ENCODE data around the gene C2orf74.
"Not testable (repeated sequence)": the region's sequence is repeated elsewhere in the genome, so short reads cannot be mapped to it uniquely, and the experiment has no call there.

C2orf74 gene

DNA sequence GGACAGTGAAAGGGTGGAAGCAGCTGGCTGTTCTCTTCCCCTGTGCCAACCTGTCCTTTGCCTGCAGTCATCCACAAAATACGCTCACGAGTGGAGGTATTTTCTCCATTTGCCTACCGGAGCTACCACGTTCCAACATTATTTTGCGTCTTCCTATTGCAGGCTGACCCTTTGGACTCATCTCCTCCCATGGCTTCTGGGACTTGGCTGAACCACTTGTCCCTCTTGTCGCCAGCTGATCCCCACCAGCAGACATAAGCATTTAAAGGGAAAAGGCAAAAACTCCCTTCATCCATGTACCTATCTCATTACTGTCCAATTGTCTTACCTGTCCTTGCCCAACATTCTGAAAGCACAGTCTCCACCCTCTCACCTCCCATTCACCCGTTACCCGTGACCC is 13.0 kb downstream of the C2orf74 start:
- DNase-seq, result no peak

DNA sequence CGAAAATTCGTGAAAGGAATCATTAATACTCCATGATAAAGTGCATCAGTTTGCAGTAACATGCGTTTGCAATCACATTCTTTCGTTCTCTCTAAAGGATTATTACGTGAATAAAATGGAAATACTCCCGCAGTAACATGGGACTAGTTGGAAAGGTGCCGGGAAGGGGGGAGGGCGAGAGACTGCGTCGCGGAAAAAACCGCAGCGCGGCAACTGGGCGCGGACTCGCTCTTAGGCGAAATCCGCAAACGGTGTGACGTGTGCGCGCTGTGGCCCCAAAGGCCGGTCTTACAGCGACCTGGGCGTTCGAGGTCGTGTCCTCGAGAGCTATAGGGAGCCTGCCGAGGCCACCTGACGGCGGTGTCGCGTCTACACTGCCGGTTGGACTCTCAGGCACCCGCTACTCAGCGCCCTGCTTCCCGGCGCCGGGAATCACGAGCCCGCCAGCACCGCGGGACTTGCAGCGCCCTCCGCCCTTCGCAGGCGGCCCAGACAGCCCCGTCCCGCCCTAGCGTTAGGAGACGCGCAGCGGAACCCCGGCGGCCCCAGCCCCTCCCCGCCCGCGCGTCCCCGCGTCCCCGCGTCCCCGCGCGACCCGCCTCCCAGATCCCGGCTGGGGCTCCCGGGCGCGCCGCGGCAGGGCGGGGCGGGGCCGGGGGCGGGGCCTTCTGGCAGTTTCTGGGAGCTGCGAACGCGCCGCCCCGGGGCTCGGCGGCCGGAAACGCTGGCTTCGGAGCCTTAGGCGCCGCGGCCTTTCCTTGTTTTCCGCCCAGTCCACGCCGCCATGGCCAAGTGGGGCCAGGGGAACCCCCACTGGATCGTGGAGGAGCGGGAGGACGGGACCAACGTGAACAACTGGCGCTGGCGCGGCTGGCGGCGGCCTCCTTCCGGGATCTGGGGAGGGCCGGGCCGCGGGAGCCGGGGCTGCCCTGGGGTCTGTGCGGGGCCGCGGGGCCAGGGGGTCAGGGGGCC is 15.1 kb downstream of the C2orf74 start:
- DNase-seq, result peak; percentile 95

DNA sequence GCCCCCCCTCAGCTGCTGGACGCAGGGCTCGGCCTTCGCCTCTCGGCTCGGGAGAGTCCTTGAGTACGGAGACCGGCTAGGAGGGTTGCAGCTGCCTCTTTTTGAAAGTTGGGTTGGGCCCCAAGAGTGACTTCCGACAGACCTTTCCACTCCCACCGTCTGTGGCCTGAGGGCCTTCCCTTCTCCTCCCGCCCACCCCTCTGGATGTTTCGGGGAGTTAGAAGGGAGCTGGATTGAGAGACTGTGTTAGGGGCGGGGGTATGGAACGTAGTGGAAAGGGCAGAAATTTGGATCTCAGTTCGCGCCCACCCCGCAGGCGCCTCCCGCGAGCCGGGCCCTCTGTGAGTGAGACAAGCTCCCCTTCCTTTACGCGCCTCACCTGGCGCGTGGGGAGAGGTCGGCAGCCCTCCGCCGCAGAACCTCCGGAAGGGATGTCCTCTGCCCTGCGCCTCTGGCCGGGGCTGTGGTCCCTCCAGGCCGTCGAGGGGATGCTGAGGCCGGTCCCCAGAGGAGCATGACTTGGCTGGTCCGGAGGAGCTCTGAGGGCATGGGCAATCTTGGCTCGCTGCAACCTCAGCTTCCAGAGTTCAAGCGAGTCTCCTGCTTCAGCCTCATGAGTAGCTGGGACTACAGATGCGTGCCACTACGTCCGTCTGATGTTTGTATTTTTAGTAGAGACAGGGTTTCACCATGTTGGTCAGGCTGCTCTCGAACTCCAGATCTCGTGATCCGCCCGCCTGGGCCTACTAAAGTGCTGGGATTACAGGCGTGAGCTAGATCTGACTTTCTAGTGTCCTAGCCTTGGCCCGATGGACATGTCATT is 15.9 kb downstream of the C2orf74 start:
- peak; percentile 19 for DNase-seq

DNA sequence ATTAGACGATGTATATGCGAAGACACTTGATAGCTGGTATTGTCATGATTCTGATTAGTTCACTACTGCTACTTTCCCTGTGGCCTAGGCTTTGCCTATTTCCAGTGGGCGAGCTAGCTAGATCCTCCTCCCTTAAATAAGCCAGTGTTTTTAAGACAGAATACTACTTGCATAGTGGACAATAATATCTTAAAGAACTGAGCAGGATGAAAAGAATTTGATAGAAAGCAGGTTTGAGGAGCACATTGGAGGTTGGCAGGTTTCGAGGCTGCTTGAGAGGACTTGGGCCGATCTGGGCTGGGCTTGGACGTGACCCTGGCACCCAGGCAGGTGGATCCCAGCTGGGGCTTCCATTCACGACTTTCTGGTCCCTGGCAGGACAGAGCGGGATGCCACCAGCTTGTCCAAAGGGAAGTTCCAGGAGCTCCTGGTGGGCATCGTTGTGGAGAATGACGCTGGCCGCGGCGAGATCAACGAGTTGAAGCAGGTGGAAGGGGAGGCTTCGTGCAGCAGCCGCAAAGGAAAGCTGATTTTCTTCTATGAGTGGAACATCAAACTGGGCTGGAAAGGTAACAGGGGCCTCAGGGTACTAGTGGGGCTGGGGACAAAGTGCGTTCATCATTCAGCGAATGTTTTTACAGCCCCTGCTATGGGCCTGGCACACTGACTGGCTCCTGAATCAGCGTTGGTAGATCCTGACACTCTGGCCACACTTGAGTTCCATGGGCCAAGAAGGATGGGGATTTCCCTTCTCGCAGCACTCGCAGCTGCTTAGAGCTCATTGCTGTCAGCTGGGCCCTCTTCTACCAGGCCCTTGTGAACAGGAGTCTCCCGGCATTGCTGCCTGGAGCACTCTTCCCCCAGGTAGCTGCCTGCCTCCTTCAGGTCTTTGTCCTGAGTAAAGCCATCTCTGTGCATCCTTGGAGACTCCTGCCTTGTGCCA is 16.9 kb downstream of the C2orf74 start:
- DNase-seq, result peak; percentile 6

DNA sequence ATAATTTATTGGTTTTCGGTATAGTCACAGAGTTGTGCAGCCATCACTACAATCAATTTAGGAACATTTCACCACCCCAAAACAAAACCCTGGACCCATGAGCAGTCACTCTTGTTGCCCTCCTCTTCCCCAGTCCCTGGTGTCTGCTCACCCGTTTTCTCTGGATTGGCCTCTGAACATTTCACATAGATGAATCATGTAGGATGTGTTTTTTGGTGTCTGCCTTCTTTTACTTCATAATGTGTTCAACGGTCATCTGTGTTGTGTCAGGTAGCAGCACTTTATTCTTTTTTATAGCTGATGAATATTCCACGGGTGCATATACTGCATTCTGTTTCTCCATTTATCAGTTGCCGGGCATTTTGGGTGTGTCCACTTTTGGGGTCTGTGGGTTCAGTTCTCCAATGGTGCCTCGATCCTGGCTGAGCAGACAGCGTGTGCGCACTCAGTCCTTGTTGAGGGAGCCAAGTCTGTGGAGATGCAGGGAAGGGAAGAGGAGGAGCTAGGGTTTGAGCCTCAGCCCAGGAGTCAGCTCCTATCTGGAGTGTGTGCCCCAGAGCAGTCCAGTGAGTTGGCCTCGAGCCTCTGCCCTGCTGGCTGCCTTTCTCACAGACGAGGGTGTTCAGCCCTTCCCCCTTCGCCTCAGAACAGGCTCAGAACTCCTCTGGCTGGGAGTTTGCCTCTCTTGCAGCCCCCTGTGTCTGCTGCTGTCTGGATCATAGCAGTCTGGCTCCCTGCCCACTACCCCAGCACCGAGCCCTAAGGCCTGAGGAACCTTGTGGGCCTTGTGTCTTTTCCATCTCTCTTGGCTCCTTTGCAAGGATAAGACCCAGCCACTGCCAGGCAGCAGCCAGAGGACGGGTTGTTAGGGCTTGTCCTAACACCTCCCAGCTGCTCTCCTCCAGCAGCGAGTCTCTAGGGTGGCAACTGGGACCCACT is 18.0 kb downstream of the C2orf74 start:
- DNase-seq, result peak; percentile 55

DNA sequence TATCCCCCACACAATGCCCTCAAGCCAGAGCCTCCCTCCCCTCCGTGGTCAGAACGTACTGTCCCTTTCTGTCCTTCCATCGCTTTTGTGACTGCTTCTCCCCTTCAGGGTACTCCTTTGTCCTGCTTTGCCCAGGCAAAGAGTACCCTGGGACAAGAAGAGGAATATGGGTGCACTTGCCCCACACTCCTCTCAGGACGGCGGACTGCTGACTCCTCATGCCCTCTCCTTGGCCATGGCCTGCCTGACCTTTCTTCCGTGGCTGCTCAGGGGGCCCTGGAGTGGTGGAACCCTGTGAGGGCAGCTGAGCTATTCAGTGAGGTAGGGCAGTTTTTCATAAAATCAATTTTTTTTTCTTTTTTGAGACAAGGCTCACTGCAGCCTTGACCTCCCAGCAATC is 18.7 kb downstream of the C2orf74 start:
- no peak for DNase-seq

DNA sequence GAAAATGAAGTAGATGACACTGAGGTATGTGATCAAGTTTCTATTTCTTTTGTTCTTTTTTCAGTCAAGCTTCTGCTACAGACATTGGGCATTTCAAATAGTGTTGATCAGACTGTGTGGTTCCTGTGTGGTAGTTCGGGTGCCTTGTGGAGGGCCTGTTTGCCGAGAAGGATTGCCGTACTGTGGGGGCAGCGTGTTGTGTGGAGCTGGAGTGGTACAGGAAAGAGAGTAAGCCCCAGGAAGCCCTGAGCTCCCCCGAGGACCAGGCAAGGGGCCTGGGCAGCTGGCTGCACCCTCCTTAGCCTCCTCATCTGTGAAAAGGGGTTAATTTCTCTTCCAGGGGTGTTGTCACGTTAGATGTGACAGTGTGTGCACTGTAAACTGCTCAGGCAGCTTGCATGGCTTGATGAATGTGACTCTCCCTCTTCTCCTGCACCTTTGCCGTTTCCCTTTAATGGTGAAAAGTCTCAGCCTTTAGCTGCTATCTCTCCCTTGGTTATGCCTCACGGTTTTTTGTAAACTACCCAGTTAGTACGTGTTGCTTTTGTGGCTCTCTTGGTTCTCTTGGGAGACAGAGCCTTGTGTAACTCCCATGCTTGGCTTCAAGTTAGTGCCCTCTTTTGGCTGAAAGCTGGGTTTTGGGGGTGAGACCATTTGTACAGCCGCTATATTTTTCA is 19.5 kb downstream of the C2orf74 start:
- no peak for DNase-seq

DNA sequence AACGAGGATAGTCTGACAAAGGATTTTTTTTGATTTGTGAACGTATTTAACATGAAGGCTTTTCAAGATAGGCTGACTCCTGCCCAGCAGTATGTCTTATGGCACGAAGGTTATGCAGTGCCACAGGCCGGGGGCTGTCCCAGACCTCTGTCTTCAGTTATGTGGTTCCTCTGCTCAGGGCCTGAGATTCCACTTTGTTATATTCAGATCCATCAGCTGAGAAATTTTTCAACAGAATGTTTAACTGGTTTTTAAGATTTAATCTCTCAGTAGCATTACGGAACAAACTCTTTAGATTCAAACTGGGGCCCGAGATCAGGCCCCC is 20.0 kb downstream of the C2orf74 start:
- no peak for DNase-seq

DNA sequence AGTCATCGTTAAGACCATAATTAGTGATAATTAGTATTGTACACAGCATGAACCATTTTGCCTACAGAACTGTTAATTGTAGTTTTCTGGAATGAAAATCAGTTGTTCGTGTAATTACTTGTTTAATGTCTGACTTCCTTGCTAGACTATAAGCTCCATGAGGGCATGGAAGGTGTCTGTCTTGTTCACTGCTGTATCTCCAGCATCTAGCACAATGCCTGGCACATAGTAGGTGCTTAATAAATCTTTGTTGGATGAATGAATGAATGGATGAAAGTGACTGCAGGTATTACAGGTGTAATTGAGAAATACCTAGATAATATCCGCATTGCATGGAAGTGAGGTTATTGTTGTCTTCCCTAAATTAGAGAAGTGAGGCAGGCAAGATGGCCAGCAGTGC is 21.8 kb downstream of the C2orf74 start:
- DNase-seq, result no peak

DNA sequence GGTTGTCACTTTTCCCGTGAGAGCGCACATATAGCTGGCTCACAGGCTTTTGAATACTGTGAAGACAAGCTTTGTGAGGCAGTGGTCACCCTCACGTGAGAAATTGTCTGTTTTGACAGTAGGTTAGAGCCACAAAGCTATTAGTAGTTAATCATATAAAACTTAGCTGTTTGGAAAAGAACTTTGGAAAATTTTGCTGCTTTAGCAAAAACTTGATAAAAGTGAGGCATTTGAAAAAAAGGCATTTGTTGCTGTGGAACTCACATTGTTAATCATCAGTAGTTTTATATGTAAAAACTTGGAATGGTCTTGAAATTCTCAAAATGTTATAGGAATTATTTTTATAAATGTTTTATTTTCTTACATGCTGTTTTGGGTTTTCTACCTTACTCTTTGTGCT is 22.3 kb downstream of the C2orf74 start:
- DNase-seq, result no peak

DNA sequence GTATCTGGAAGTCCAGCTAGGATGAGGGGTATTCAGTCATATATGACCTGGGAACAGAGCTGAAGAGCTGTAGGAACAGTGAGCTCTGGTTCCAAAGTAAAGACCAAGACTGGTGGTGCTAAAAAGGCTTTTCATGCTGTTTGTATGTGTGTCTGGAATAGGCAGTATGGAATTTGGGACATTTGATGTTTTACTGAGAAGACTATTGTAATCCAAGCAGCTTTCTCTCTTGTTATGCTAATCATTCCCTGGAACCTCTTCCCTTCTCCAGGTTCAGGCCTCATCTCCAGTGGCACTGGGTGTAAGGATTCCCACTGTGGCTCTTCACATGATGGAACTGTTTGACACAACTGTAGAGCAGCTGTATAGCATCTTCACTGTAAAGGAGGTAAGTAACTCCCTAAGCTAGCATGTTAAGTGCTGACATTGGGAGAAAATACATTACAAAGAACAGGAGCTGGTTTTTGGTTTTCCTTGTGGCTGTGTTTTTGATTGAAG is 23.3 kb downstream of the C2orf74 start:
- no peak for DNase-seq

DNA sequence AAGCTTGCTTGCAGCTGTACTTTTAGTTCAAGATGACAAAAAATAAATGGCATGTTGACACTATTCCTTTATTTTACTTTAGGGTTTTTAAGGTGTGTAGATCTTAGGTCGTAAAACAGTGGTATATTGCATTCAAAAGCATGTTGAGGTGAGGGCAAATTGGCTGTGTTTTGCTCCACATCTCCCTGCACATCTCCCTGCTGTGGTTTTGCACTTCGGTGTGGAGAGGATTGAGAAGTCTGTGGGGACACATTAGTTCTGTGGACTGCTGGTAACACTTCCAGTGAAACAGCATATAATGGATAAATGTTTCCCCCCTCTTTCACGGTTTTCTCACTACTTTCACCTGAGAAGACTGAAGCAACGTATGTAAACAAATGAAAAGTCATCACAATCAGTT is 25.1 kb downstream of the C2orf74 start:
- no peak for DNase-seq

DNA sequence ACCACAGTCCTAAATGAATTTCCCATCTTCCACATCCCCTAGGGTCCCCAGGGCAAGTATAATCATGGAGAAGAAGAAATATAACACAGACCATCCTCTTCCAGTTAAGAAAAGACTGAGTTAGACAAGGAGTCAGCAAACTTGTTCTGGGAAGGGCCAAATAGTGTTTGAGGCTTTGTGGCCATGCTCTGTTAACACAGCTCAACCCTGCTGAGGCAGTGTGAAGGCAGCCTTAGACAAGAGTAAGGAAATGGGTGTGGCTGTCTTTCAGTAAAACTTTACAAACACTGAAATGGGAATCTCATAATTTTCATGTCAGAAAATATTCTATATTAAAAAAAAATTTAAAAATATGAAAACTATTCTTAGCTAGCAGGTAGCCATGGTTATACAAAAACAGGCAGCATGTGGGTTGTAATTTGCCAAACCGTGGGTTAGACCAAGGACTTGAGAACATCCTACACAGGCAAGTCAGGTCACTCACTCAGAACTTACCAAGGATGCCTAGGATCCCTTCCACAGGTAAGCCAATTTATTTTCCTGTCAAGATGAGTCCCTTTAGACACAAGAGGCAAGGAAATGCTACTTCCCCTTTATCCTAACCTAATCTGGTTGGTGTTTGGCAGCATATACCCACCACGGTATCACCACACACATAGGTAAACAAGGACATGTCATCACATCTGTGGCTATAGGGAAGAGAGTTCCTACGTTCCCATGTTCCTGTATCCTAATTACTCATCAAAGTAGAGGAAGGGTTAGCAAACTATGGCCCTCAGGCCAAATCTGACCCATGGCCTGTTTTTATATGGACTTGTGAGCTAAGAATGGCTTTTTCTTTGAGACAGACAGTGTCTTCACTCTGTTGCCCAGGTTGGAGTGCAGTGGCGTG is 31.9 kb downstream of the C2orf74 start:
- DNase-seq, result no peak

DNA sequence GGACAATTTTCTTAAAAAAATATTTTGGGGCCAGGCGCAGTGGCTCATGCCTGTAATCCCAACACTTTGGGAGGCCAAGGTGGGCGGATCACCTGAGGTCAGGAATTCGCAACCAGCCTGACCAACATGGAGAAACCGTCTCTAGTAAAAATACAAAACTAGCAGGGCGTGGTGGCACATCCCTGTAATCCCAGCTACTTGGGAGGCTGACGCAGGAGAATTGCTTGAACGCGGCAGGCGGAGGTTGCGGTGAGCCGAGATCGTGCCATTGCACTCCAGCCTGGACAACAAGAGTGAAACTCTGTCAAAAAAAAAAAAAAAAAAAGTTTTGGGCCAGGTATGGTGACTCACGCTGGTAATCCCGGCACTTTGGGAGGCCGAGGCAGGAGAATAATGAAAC is 32.7 kb downstream of the C2orf74 start:
- DNase-seq, result not testable (repeated sequence)

DNA sequence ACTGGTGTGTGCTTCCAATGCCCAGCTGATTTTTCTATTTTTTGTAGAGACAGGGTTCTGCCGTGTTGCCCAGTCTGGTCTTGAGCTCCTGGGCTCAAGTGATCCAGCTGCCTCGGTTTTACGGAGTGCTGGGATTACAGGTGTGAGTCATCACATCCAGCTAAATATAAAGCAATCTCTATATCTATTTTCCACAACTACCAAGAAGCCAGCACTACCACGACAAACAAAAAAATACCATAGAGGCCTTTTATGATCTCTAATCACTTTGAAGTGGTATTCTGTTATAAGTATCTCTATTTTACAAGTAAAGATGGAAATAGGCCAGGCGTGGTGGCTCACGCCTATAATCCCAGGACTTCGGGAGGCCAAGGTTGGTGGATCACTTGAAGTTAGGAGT is 34.7 kb downstream of the C2orf74 start:
- no peak for DNase-seq

DNA sequence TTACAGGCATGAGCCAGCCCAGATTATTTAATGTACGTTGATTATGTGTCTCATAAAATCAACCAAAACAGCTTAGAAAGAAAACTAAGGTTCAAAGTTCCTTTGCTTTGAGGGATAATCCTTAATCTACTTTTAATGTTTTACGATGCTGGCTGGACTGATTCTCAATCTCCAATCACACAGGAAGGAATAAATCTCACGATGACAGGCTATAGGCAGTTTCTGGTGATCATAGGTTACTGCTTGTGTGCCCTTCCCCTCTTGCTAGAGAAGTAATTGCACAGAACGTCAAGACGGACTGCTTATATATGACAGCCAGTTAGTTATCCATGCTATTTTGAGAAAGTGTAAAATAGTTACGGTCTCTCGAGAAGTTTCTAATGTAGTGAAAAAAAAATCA is 43.1 kb downstream of the C2orf74 start:
- DNase-seq, result no peak

DNA sequence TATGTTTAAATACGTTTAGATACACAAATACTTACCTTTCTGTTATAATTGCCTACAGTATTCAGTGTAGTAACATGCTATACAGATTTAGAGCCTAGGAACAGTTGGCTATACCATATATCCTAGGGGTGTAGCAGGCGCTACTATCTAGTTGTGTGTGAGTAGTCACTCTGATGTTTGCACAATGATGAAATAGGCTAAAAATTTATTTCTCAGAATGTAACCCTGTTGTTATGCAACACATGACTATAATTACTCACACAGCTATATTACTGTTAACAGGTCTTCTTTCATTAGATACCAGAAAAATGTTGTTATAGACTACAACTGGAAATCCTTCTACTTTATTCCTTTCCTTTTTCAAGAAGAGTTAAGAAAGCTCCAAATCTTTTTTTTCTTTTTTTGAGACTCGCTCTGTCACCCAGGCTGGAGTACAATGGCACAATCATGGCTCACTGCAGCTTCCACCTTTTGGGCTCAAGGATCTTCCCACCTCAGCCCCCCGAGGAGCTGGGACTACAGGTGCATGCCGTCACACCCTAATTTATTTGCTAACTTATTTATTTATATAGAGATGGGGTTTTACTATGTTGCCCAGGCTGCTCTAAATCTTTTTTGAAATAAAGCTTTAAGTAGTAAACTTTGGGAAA is 48.5 kb downstream of the C2orf74 start:
- DNase-seq, result peak; percentile 83

DNA sequence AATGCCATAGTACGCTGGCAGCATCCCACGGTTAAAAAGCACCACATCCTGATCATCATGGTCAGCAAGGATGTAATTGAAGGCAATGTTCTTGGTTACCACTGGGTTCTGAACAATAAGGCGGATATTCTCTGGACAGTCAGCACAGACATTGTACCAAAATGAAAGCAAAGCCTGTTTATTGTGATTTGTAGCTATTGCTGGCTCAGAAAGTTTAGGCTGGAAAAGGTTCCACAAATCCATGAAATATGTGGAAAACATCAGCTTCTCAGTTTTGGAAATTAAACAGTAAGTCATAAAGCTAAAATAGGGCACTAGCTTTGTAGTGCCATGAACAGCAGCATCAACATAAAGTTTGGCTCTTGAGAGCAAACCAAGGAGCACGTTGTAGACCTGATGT is 52.2 kb downstream of the C2orf74 start:
- DNase-seq, result no peak

Data from fibroblast of skin of abdomen (primary cell).